Neural progenitor cell (in vitro differentiated cells): ENCODE data around the gene FUZ.

Experiments used
- CTCF ChIP-seq: fragments of 200-600 bp; sonication (generic); IDR thresholded peaks from 2 replicates; pipeline ENCODE4 v1.5.1; 2017; ENCODE audit warnings: antibody characterized with exemption, mild to moderate bottlenecking
- EZH2 ChIP-seq: fragments of 200-600 bp; sonication (generic); IDR thresholded peaks from 2 replicates; pipeline ENCODE4 v1.6.1; 2017; ENCODE audit warnings: antibody characterized with exemption, mild to moderate bottlenecking, moderate library complexity
- EZH2phosphoT487 ChIP-seq: fragments of 200-600 bp; sonication (generic); IDR thresholded peaks from 2 replicates; pipeline ENCODE4 v1.6.1; 2017; ENCODE audit warnings: antibody characterized with exemption

- TF ChIP-seq EZH2phosphoT487, result no peak
- no peak for TF ChIP-seq CTCF
- TF ChIP-seq EZH2, result no peak
These were observed 38.6 kb upstream of the FUZ start for GRCh38 chr19:49851456-49852259.
